Adrenal gland (tissue), 5 donors: ENCODE results near the gene CAMTA1.

Experiments used
- POLR2A ChIP-seq, 2 donors: fragments of 450-650 bp; IDR thresholded peaks; one replicate each; pipeline ENCODE4 v1.6.1; 2017; ENCODE audit warnings: antibody characterized with exemption in 2 of 2, mild to moderate bottlenecking in 2 of 2, moderate library complexity in 1 of 2
- TF ChIP-seq, protein P1 (sequence below), 6 experiments: fragments of 450-650 bp in 4 of 6; fragments of 200-600 bp in 2 of 6; sonication (generic) in 1 of 6; IDR thresholded peaks; 1 replicate in 5 of 6; 2 replicates in 1 of 6; pipeline versions ENCODE4 v1.5.1 to v1.8.0; 2016 to 2021; ENCODE audit warnings: antibody characterized with exemption in 6 of 6, mild to moderate bottlenecking in 2 of 6, moderate library complexity in 1 of 6
- donor health status: DM: no; HTN: no; CAD: no.

DNA sequence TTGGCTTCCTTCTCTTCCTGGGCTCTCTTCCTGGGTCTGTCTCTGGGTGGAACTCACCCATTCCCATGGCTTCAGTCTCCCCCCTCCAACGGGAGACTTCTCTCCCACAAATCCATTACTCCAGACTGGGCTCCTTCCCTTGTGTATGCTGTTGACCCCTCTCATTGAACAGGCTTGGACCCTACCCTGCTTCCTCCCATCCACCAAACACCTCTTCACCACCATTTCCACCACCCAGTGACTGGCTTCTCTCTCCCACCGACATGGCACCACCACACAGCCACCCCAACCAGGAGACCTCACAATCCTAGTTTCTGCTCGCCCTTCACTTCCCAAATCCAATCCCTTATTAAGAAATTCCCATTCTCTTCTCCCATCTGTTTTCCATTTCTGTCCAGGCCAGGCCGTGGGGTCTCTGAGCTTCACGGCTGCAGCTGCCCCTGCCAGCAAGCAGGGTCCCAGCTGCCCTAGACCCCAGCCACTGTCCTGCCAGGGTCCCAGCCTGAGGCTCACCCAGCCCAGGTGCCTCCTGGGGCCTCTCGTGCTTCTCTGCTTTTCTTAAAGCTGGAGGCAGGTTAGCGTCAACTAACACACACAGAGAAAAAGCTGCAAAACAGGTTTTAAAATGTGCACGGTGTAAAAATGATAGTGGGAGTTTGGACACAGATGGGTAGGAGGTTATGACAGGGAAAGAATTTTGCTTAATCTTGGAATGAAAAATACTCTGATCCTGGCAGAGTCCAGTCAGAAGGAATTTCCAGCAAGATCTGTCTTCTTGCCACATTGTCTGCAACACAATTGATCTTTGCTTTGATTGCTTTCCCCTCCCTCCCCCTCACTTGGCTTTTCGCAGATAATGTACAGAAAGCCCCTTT is 602.0 kb downstream of the CAMTA1 start:
- TF ChIP-seq, protein P1, sequence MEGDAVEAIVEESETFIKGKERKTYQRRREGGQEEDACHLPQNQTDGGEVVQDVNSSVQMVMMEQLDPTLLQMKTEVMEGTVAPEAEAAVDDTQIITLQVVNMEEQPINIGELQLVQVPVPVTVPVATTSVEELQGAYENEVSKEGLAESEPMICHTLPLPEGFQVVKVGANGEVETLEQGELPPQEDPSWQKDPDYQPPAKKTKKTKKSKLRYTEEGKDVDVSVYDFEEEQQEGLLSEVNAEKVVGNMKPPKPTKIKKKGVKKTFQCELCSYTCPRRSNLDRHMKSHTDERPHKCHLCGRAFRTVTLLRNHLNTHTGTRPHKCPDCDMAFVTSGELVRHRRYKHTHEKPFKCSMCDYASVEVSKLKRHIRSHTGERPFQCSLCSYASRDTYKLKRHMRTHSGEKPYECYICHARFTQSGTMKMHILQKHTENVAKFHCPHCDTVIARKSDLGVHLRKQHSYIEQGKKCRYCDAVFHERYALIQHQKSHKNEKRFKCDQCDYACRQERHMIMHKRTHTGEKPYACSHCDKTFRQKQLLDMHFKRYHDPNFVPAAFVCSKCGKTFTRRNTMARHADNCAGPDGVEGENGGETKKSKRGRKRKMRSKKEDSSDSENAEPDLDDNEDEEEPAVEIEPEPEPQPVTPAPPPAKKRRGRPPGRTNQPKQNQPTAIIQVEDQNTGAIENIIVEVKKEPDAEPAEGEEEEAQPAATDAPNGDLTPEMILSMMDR (IDR thresholded peaks at IDR 0.05): no peak
- TF ChIP-seq POLR2A (IDR thresholded peaks at IDR 0.05): no peak
